ENCODE measurements around the gene ZNF576. TPM values are rescaled to one million over a fixed set of nuclear protein-coding genes. Genes with fewer than 3 reads are reported as not detected.

ZNF576 gene
- total RNA-seq, 1 donor from 2014 or later: 11.3 TPM

- no peaks in the 10 kb centered on the region for H3K27me3 ChIP-seq (ENCODE audit: low read depth)
- no peak for DNase-seq
- no peak overlapping the region for H3K27ac ChIP-seq (replicated peaks)
- intact Hi-C loops (cut with micrococcal nuclease): no loop called here
- H3K9me3 ChIP-seq (replicated peaks): no peaks in the 10 kb centered on the region
- no peaks in the 10 kb centered on the region for H3K4me1 ChIP-seq
- no peak overlapping the region for H3K4me3 ChIP-seq
- H3K36me3 ChIP-seq: peaks cover 23% of the 10 kb centered on the region
- no peak for TF ChIP-seq CTCF (IDR thresholded peaks at IDR 0.05; ENCODE audit: borderline replicate concordance)
These were observed 11.1 kb downstream of the ZNF576 start for GRCh38 chr19:43607238-43608205.

- Histone ChIP-seq H3K27me3 (ENCODE audit: low read depth) (no peaks in the 10 kb centered on the region), H3K9me3 (replicated peaks) (no peaks in the 10 kb centered on the region), H3K27ac (replicated peaks) (no peak overlapping the region), H3K4me3 (no peak overlapping the region), H3K36me3 (peaks cover 39% of the 10 kb centered on the region), H3K4me1 (no peaks in the 10 kb centered on the region)
- intact Hi-C loops (cut with micrococcal nuclease): no loop called here
- no peak for TF ChIP-seq CTCF (IDR thresholded peaks at IDR 0.05; ENCODE audit: borderline replicate concordance)
- DNase-seq: no peak
These were observed 13.5 kb downstream of the ZNF576 start for GRCh38 chr19:43609872-43610271.

GRCh38 chr19:43610493-43610892 lies 14.1 kb downstream of the ZNF576 start:
- H3K9me3 ChIP-seq (replicated peaks): no peaks in the 10 kb centered on the region
- H3K4me1 ChIP-seq: no peaks in the 10 kb centered on the region
- intact Hi-C loops (cut with micrococcal nuclease): no loop called here
- TF ChIP-seq CTCF (IDR thresholded peaks at IDR 0.05; ENCODE audit: borderline replicate concordance): no peak
- H3K36me3 ChIP-seq: peaks cover 39% of the 10 kb centered on the region
- H3K4me3 ChIP-seq: no peak overlapping the region
- no peak overlapping the region for H3K27ac ChIP-seq (replicated peaks)
- no peaks in the 10 kb centered on the region for H3K27me3 ChIP-seq (ENCODE audit: low read depth)
- DNase-seq: no peak

- H3K4me3 ChIP-seq: no peak within 1 kb of the TSS
- TF ChIP-seq CTCF (IDR thresholded peaks at IDR 0.05; ENCODE audit: borderline replicate concordance): no peak
- no peak for DNase-seq
- no peaks in the 10 kb centered on the region for H3K9me3 ChIP-seq (replicated peaks)
- intact Hi-C loops (cut with micrococcal nuclease): no loop called here
- H3K27ac ChIP-seq (replicated peaks): no peak within 1 kb of the TSS
- H3K27me3 ChIP-seq (ENCODE audit: low read depth): no peaks in the 10 kb centered on the region
- peaks cover 39% of the 10 kb centered on the region for H3K36me3 ChIP-seq
- H3K4me1 ChIP-seq: no peaks in the 10 kb centered on the region
These were observed 15.4 kb downstream of the ZNF576 start, which contains the start of gene SRRM5 for GRCh38 chr19:43611788-43612187. TSS of gene SRRM5 (plus strand) at chr19:43612088. CDS start at chr19:43612122, 34 bp downstream.

- H3K27me3 ChIP-seq (ENCODE audit: low read depth): no peaks in the 10 kb centered on the region
- H3K9me3 ChIP-seq (replicated peaks): no peaks in the 10 kb centered on the region
- H3K27ac ChIP-seq (replicated peaks): no peak overlapping the region
- intact Hi-C loops (cut with micrococcal nuclease): no loop called here
- DNase-seq: no peak
- H3K4me3 ChIP-seq: no peak overlapping the region
- peaks cover 39% of the 10 kb centered on the region for H3K36me3 ChIP-seq
- TF ChIP-seq CTCF (IDR thresholded peaks at IDR 0.05; ENCODE audit: borderline replicate concordance): no peak
- no peaks in the 10 kb centered on the region for H3K4me1 ChIP-seq
These were observed 16.0 kb downstream of the ZNF576 start for GRCh38 chr19:43612374-43612773.

Data from left ventricle myocardium inferior (tissue), 1 donor.